Right lobe of liver (tissue), 6 donors: ENCODE data around the gene SEMA4D. TPM values are rescaled to one million over a fixed set of nuclear protein-coding genes. Genes with fewer than 3 reads are reported as not detected.
A peak's percentile ranks its signal among the peaks of the same experiment; 100 is the strongest.

Experiments
- ATAC-seq, 4 donors: fragments of 200-7000 bp; cut with Tn5 transposase; one replicate each; pipeline ENCODE4 v1.9.1; 2020; ENCODE audit warnings: mild to moderate bottlenecking in 4 of 4, moderate library complexity in 4 of 4
- DNase-seq, 3 donors: peaks; one replicate each; pipeline ENCODE4 v3.0.0-alpha.2; 2020
- H3K27ac ChIP-seq, 3 donors: fragments of 200-600 bp; one replicate each; pipeline ENCODE4 v1.8.0; 2022
- H3K27me3 ChIP-seq, 2 donors: fragments of 200-600 bp; one replicate each; pipeline ENCODE4 v1.8.0; 2022
- H3K36me3 ChIP-seq, 4 donors: fragments of 200-600 bp; sonication (generic) in 1 of 4; one replicate each; pipeline versions ENCODE4 v1.5.1 to v1.8.0; 2017 to 2022; ENCODE audit warnings: control low read depth in 1 of 4
- H3K4me1 ChIP-seq, 4 donors: fragments of 200-600 bp; sonication (generic) in 1 of 4; one replicate each; pipeline versions ENCODE4 v1.5.1 to v1.8.0; 2017 to 2022; ENCODE audit warnings: control low read depth in 1 of 4
- H3K4me3 ChIP-seq, 3 donors: fragments of 200-600 bp; one replicate each; pipeline ENCODE4 v1.8.0; 2022
- H3K9me3 ChIP-seq, 4 donors: fragments of 200-600 bp; sonication (generic) in 1 of 4; one replicate each; pipeline versions ENCODE4 v1.5.1 to v1.8.0; 2017 to 2022; ENCODE audit warnings: control low read depth in 1 of 4
- POLR2A ChIP-seq: fragments of 450-650 bp; IDR thresholded peaks from one replicate; pipeline ENCODE4 v1.6.1; 2017; ENCODE audit warnings: antibody characterized with exemption, mild to moderate bottlenecking
- WGBS: methylation state at CpG from one replicate; pipeline ENCODE4 v1.1.6; 2018; ENCODE audit warnings: low coverage, low lambda C conversion rate; ENCODE audit not compliant: insufficient coverage; ENCODE audit errors: missing lambda C conversion rate; 5-methylcytosine and 5-hydroxymethylcytosine counted together
- intact Hi-C, 2 donors: fragments of 100-400 bp; cut with DNase I; formaldehyde crosslinking; loops; one replicate each; pipeline versions ENCODE4 v1.11.2 to v1.14.1; 2022
- total RNA-seq, 6 experiments: library from RNA; depleted of rRNA in 2 of 6; stranded (reverse); fragments of >200 nt in 2 of 6; fragmentation: NEBNext Ultra II Directional in 3 of 6; extraction: Animal tissue kit (Norgen Biotek cat#: 25700) in 3 of 6; gene quantifications; one replicate each; pipeline versions ENCODE4 v1.1.0 to v1.2.4, GENCODE V29; 2016 to 2023
- TF ChIP-seq, protein P1 (sequence below), 4 donors: fragments of 200-600 bp in 3 of 4; fragments of 450-650 bp in 1 of 4; IDR thresholded peaks; one replicate each; pipeline versions ENCODE4 v1.5.1 to v1.8.0; 2016 to 2022; ENCODE audit warnings: antibody characterized with exemption in 4 of 4, mild to moderate bottlenecking in 2 of 4
- donor health status: DM: no; HTN: yes; CAD: no.
- donor health status: DM: no; HTN: no; CAD: no.
- donor health status: DM: no; HTN: no; CAD: no.
- donor health status: DM: no; HTN: yes; CAD: no.
- donor health status: DM: no; HTN: yes; CAD: no.

The SEMA4D gene
- total RNA-seq, 6 experiments from 2014 or later: 2.0 to 7.5 (median 3.5) TPM

DNA sequence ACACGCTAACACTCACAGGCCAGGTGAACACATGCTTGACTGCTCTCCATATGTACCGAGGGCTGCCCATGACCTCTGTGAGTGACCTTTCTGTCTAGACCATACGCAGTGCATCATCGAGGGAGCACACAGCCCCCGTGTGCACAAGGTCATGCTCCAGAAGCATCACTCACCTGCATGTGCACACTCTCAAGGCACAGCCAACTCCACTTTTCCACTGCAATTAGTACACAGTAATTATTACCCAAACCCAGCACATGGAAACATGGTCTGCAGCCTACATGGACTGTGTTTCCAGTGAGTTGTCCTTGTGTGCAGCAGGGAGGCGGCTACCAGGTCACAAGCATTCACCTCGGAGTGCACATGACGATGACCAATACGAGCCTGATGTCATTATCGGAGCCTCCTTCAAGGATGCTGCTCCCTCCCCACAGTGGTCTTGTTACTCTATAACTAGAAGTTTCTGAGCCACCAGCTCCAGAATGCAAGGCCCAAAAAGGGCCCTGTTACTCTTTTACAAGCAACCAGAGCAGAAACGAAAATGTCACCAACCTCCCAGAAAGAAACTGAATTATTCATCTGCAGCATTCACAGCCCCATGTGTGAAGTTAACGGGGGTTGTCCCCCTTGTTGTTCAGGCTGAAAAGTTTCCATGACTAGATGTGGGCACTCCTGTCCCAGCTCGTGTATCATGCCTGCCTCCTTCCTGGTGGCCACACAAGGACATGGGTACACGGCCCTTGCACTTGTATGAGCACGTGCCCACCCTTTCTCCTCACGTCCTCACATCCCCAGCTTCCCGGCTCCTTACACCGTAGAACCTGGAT, 31.2 kb downstream of the SEMA4D start:
- no peaks in the 10 kb centered on the region for H3K4me1 ChIP-seq
- H3K27ac ChIP-seq: no peak overlapping the region
- no peak for TF ChIP-seq POLR2A
- TF ChIP-seq, protein P1, sequence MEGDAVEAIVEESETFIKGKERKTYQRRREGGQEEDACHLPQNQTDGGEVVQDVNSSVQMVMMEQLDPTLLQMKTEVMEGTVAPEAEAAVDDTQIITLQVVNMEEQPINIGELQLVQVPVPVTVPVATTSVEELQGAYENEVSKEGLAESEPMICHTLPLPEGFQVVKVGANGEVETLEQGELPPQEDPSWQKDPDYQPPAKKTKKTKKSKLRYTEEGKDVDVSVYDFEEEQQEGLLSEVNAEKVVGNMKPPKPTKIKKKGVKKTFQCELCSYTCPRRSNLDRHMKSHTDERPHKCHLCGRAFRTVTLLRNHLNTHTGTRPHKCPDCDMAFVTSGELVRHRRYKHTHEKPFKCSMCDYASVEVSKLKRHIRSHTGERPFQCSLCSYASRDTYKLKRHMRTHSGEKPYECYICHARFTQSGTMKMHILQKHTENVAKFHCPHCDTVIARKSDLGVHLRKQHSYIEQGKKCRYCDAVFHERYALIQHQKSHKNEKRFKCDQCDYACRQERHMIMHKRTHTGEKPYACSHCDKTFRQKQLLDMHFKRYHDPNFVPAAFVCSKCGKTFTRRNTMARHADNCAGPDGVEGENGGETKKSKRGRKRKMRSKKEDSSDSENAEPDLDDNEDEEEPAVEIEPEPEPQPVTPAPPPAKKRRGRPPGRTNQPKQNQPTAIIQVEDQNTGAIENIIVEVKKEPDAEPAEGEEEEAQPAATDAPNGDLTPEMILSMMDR (IDR thresholded peaks at IDR 0.05): no peak
- H3K36me3 ChIP-seq: no peaks in the 10 kb centered on the region
- 82% methylated on average over 8 of the region's 18 CpGs for WGBS
- intact Hi-C loops: no loop called here
- no peak overlapping the region for H3K4me3 ChIP-seq
- no peaks in the 10 kb centered on the region for H3K9me3 ChIP-seq
- H3K27me3 ChIP-seq: no peaks in the 10 kb centered on the region
- no peak for ATAC-seq
- DNase-seq: no peak

DNA sequence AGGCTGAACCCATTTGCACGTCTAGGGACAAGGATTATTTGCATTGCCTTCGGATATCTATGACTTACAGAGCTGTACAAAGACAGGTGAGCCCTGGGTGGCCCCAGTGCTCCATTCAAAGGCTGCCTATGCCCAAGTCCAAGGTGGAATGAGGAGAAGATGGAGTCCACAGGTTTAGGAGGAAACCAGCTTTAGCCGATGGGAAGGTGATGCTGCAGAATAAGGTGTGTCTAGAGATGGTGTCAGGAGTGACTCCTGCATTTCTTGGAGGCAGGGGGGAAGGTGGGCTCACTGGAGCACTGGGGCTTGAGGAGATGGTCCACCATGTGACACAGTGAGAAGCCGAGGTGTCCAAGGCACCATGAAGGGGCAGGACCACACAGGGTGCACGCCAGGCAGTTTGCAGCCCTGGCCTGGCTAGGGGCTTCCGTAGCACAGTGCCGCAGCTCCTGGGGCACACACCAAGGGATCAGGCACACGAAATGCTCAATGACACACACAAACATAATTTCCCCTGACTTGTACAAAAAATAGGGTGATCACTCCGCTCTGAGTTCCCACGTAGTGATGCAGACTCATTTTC, 32.1 kb downstream of the SEMA4D start:
- Histone ChIP-seq H3K36me3 (no peaks in the 10 kb centered on the region), H3K4me3 (no peak overlapping the region), H3K9me3 (no peaks in the 10 kb centered on the region), H3K27ac (no peak overlapping the region), H3K4me1 (no peaks in the 10 kb centered on the region), H3K27me3 (no peaks in the 10 kb centered on the region)
- DNase-seq (no peak), ATAC-seq (no peak)
- no peak for TF ChIP-seq POLR2A
- TF ChIP-seq, protein P1 (IDR thresholded peaks at IDR 0.05): no peak
- intact Hi-C loops: no loop called here
- 68% methylated on average over 6 of the region's 10 CpGs for WGBS

DNA sequence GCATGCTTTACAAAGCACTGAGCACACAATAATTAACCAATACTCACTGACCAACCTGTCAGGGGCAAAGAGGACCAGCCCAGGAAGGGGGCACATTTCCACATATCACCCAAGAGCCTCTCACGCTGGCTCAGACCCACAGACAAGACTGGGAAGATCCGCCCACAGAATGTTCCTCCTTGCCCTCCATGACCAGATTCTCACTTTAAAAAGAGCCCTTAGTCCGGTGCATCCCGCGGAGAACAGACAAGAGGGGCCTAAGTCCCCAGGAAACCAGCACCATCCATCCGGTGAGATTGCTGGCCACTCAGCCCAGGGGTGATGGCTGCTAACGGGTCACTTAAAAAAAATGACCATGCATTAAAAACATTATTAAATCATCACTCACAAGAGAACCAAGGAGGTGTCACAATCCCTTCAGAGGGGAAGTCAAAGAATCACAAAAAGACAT, 32.9 kb downstream of the SEMA4D start:
- ATAC-seq (no peak), DNase-seq (no peak)
- Histone ChIP-seq H3K27ac (peak overlapping the region in 1 of 3 donors; percentile 40), H3K4me1 (no peaks in the 10 kb centered on the region), H3K9me3 (no peaks in the 10 kb centered on the region), H3K36me3 (no peaks in the 10 kb centered on the region), H3K27me3 (no peaks in the 10 kb centered on the region), H3K4me3 (no peak overlapping the region)
- 64% methylated on average over 6 of the region's 7 CpGs for WGBS
- TF ChIP-seq, protein P1 (IDR thresholded peaks at IDR 0.05): no peak
- no peak for TF ChIP-seq POLR2A
- intact Hi-C loops: no loop called here

- H3K27me3 ChIP-seq: no peaks in the 10 kb centered on the region
- no peak for DNase-seq
- WGBS: 37% methylated on average over 5 of the region's 7 CpGs
- peak overlapping the region in 2 of 3 donors; percentile 26 to 40 for H3K27ac ChIP-seq
- TF ChIP-seq, protein P1 (IDR thresholded peaks at IDR 0.05): no peak
- TF ChIP-seq POLR2A: no peak
- no peaks in the 10 kb centered on the region for H3K36me3 ChIP-seq
- ATAC-seq: peak; percentile 29 to 48 (median 32)
- H3K4me1 ChIP-seq: no peaks in the 10 kb centered on the region
- no peaks in the 10 kb centered on the region for H3K9me3 ChIP-seq
- H3K4me3 ChIP-seq: no peak overlapping the region
- intact Hi-C loops: no loop called here
Measured at GRCh38 chr9:89464300-89464901, 33.5 kb downstream of the SEMA4D start.
